GM18511 (cell line): Measurements from ENCODE around the gene KLHL25.
"Not testable (repeated sequence)": the region's sequence is repeated elsewhere in the genome, so short reads cannot be mapped to it uniquely, and the experiment has no call there.

Experiments
- ATAC-seq: cut with Tn5 transposase; IDR thresholded peaks from one replicate; pipeline ENCODE4 v1.9.1; 2021; ENCODE audit warnings: mild to moderate bottlenecking, moderate library complexity; ENCODE audit not compliant: unreplicated experiment

Gene KLHL25, protein sequence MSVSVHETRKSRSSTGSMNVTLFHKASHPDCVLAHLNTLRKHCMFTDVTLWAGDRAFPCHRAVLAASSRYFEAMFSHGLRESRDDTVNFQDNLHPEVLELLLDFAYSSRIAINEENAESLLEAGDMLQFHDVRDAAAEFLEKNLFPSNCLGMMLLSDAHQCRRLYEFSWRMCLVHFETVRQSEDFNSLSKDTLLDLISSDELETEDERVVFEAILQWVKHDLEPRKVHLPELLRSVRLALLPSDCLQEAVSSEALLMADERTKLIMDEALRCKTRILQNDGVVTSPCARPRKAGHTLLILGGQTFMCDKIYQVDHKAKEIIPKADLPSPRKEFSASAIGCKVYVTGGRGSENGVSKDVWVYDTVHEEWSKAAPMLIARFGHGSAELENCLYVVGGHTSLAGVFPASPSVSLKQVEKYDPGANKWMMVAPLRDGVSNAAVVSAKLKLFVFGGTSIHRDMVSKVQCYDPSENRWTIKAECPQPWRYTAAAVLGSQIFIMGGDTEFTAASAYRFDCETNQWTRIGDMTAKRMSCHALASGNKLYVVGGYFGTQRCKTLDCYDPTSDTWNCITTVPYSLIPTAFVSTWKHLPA

DNA sequence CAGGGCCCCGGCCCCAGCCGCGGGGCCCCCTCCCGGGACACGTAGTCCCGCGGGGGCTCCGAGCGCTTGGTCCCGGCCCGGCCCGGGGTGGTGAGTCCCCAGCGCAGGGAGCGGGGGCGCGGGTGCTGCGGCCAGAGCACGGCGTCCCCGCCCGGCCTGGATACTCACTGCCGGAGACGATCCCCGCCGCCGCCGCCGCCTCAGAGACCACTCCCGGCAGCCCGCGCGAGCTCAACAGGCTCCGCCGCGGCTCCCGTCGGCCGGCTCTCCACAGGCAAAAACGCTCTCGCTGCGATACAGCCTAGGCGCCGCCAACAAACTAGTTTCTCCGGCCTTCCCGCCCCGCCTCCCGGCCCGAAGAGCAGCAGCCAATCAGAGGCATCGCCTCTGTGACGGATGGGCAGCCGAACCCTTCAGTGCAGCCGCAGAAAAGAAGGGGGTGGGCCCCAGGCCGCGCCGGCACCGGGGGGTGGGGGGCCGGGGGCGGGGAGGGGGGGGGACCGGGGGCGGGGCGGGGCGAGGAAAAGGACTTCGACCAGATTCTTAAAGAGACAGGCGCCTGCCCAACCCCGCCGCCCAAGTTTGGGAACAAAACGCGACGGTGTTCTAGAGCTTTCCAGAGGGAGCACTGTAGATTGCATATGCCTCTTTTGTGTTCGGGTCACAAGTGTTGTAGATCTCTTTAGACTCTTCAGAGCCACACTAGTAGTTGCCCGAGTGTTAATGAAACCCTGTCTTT, at the start of gene KLHL25:
Gene KLHL25, minus strand, starts transcription at position 328 of the 739 bp plus-strand sequence. CDS start 25,115 bp downstream, outside the sequence.
- ATAC-seq = peak; percentile 98

DNA sequence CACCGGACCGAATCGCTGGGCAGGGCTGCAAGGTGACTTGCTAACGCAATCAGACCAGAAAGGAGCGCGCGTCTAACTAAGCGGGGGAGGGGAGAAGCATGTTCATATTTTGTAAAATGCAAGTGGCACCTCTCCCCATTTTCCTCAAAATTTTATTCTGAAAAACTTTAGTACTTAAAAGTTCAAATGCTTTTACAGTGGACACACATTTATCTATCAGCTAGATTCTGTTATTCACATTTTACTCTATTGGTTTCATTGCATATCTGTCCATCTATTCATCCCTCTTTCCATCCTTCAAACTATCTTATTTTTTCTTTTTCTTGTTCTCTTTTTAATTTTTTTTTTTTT, 46.1 kb upstream of the KLHL25 start:
- ATAC-seq = no peak

DNA sequence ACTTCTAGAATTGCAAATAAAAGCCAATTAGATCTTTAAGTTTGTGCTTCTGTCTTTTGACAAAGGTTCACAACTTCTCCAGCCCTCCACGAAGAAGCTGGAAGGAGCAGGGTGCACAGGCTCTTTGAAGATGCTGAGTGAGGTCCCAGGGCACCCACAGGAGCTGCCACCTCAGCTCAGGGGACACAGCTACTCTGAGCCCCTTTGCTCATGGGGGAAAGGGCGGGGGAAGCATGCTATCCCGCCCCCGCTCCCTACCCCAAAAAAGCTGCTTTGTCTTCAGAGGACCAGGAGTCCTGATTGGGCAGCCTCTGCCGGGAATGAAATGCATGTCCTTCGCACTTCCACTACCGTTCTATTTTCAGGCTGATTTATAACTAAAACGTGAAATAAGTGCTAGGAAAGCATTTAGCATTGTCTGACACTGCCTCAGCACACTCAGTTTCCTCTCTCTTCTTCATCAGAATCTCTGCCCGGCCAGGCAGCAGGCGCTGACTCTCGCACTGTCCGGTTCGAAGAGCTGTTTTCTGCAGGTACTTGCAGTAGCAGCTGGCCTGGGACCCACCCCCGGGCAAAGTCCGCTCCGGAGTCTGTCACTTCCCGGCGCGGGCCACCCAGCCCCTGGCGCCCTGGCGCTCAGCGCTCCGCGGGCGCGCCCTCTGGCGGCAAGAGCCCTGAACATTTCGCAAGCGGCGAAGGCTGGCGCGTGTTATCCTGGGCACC, 45.5 kb upstream of the KLHL25 start:
- ATAC-seq = peak; percentile 96

DNA sequence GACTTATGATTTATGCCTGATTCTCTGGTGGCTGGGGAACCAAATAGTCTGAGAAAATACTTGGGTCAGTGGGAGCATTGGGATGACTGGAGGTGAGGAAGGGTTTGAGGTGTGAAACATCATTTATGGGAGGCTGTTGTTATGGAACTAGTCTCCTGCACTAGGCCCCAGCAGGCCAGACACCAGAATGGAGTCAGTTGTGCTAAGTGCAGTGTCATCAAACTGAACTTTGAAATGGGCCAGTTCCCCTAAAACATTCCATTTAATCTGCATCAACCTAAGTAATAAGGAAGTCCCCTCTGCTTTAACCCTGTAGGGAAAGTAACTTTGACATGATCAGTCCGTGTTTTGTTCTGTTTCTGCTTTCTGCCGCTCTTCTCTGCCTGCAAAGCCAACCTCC, 44.9 kb upstream of the KLHL25 start:
- ATAC-seq = no peak

DNA sequence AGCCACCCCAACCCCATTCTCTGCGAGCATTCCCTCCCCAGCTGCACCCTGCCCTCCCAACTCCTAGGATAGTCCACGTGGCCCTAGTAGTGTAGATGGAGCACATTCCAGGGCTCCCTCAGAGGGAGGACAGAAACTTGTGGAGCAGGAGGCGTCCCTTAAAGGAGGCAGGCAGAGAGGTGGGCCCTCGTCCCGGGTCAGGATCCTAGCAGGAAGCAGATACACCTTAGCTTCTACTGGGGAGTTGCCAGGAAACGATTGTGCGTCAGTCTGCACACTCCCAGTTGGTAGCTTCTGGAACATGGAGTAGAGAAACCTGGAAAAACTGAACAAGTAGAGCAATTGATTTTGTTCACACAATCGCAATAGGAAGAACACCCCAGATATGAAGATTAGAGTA, 43.9 kb upstream of the KLHL25 start:
- ATAC-seq = no peak

DNA sequence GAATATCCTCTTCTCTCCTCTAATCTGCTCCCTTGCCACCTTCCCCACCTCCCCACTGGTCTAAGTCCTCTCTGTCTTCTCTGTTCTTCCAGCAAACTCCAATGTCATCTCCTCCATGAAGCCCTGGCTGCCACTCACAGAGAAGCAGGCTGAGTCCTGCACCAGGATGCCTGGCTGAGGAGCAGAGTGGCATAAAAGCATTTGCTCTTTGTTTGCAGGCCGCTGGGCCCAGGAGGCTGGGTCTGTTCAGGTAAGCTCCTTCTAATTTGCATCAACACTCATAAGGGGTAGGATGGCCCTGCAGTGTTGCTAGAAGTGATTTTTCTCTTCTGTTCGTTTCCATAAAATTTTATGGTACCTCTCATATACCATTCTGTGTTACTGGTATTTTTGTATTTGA, 43.2 kb upstream of the KLHL25 start:
- ATAC-seq = no peak

DNA sequence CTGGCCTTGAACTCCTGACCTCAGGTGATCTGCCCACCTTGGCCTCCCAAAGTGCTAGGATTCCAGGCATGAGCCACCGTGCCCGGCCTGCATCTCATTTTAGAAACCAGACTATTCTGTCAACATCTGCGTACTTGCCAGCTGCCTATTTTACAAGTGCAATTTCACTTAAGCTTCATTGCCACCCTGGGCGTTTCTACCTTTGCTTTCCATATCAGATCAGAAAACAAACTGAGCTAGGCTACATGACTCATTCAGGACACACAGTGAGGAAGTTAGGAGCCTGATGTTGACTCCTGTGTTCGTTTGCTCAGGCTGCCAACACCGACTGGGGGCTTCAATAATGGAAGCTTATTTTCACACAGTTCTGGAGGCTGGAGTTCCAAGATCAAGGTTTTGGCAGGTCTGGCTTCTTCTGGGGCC, 42.3 kb upstream of the KLHL25 start:
- no peak for ATAC-seq

DNA sequence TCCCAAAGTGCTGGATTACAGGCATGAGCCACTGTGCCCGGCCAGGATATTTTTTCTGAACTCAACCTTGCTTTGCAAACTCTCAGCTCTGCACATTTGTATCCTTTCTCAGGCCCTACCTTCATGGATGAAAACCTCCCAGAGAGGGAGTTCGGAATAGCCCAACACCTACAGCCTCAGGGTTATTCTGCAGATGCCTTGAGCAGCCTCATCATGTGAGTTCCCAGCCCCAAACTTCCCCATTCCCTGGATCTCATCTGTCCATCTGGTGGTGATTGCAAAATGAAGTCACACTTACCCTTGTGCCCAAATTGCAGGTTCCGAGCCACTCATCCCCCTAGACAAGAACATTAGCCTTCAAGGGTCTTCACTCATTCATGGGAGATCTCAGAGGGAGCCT, 39.9 kb upstream of the KLHL25 start:
- ATAC-seq = no peak

DNA sequence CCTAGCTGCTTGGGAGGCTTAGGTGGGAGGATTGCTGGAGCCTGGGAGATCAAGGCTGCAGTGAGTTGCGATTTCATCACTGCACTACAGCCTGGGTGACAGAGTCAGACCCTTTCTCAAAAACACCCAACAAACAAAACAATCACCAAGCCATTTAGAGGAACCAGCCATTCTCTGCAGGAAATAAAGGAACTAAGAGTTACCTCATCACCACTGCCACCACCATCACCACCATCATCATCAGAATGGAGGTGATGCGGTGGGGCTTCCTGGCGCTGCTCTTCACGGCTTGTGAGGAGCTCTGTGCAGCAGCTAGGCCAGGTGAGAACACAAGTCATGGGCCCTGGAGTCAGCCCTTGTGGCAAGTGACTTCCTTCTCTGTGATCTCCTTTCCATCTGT, 37.7 kb upstream of the KLHL25 start:
- no peak for ATAC-seq

DNA sequence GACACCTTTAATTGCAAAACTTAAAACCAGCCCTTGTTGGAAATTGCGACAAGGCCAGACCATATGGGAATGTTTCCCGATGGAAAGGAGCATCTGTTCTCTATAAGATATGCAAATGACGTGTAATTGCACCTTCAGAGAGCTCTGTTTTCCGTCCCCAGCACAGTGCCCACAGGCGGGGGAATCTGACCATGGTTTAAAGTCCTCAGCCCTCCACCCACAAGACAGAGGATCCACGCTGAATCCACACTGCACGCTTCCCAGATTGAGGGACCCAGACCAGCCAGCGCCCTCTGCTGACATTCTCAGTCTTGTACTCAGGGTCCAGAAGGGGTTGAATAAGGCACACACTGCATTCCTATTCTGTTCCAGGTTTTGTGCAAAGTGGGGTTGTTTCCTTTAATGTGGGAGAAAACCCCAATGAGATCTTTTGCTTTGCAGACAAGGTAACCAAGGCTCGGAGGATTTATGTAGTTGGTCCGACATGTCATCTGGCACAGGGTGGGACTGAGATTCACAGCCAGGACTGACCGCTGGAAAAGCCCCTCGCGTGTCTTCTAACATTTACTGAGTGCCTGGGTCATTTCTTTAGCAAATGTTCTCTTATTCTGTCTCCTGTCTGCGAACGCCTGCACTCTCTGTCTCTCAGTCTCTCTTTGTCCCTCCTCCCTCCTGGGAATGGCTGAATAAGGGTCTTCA, 36.8 kb upstream of the KLHL25 start:
- ATAC-seq = no peak

DNA sequence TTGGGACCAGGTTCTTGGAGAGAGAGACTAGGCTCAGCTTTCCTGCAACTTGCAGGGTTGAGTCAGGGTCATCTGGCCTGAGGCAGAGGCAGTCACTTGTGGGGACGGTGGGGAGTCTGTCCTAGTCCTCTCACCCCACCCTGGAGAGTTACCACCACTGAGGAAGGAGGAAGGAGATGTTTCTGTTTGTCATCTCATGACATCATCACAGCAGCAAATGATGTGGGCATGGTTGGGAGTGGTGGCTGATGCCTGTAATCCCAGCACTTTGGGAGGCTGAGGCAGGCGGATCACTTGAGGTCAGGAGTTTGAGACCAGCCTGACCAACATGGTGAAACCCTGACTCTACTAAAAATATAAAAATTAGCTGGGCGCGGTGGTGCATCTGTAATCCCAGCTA, 35.0 kb upstream of the KLHL25 start:
- ATAC-seq = not testable (repeated sequence)

DNA sequence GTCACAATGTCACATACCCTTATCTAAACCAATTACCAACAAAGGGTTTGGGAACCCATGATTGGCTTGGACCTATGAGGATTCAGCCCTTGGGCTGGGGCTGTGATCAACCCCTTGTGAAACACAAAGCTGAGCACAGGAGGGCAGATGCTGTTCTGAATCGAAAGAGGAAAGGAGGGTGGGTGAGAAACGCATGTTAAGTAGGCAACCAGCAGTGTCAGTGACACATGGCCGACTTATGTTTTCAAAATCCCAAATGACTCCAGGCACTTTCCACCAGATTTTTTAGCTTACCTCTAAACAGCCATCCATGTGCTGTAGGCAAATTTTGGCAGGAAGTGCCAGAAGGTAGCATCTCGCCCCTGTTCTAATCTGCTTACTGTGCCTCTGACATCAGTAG, 34.1 kb upstream of the KLHL25 start:
- ATAC-seq = peak; percentile 61

DNA sequence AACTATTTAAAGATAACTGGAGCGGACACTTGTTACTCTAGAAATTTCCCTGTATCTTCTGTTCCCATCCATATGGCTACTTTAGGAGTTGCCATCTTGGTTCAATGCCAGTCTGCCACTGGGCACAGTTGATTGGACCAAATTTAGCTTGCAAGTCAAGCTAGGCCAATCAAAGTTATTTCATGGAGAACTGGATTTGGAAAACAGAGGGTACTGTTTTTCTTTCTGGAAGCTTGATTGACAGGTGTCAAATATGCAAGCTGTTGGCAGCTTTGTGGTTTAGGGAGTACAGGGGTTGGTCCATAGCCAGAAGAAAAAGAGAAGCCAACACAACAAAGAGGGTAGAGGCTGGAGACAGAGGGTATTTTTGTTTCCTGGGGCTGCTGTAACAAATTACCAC, 33.4 kb upstream of the KLHL25 start:
- ATAC-seq = no peak

DNA sequence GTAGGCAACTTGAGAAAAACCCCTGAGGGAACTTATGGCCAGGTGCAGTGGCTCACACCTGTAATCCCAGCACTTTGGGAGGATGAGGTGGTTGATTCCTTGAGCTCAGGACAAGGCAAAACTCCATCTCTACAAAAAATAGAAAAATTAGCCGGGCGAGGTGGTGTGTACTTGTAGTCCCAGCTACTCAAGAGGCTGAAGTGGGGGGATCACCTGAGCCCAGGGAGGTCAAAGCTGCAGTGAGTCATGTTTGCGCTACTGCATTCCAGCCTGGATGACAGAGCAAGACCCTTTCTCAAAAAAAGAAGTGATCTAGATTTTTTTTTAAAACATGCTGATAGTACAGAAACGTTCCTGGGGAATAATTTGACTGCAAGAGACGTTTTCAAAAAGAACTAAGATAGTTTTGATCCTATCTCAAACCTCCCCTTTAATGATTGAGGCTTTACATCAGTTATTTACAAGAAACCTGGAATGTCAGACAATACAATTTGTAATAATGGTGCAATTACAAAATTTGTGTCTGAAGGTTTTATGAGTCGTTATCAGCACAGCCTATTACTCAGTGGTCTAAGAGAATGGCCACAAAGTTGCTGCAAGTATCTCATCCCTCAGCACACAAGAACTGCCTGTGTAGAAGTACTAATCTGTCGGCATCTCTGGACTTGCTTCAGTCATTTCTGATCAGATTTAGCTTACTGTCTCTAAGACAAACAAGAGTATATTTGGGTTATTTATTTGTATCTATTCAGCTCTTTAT, 32.2 kb upstream of the KLHL25 start:
- no peak for ATAC-seq

DNA sequence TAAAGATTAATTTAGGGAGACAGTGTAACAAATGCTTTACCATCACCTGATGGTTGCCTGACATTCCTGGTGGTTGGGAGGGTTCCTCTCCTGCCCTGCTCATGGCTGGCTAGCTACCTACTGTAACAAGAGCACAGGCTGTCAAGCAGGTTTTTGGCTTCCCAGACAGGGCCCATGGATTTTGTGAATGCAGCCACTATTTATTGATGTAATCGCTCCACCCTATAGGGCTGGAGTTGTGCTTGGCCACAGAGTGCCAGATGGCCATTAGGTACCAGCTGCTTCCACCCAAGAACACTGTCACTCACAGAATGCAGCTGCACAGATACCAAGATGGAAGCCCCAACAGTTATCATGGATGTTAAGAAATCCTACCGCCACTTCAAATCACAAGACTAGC, 31.0 kb upstream of the KLHL25 start:
- ATAC-seq = no peak

DNA sequence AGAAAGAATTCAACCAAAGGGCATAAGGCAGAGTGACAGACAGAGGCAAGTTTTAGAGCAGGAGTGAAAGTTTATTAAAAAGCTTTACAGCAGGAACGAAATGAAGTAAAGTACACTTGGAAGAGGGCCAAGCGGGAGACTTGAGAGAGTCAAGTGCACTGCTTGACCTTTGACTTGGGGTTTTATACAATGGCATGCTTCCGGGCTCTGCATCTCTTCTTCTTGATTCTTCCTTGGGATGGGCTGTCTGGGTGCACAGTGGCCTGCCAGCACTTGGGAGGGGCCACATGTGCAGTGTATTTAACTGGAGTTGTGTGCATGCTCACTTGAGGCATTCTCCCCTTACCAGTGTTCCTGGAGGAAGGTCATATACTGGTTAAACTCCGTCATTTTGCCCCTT, 30.4 kb upstream of the KLHL25 start:
- ATAC-seq = no peak

DNA sequence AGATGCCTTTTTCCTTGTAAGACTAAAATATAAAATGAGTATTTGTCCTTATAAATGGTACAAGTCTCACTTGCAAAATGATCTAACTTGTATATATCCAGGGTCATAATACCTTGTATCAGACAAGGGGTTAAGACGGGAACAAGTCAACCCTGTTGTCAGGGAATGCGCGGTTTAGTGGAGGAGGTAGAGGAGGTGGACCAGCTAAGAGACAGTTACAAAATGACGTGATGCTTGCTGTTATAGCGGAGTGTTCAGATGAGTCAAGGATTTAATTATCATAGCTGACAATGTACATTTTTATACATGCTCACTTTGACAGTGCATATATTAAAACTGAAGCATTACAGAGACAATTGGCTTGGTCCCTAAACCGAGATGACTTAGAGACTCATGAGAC, 26.8 kb upstream of the KLHL25 start:
- ATAC-seq = no peak

DNA sequence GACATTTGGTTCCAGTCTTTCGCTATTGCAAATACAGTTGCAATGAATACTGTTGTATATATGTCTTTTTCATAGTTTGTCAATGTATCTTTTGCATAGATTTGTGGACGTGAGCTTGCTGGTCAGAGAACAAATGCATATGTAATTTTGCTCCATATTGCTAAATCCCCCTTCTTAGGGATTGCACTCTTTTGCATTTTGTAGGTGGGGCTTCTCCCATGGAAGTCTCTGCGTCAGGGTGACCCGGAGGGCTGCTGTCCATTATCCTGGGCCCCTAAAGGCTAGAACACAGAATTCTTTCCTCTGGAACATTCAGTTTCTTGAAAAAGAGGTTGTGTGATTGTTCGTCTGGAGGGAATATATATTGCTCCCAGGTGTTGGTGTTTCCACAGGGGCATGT, 25.2 kb upstream of the KLHL25 start:
- no peak for ATAC-seq

DNA sequence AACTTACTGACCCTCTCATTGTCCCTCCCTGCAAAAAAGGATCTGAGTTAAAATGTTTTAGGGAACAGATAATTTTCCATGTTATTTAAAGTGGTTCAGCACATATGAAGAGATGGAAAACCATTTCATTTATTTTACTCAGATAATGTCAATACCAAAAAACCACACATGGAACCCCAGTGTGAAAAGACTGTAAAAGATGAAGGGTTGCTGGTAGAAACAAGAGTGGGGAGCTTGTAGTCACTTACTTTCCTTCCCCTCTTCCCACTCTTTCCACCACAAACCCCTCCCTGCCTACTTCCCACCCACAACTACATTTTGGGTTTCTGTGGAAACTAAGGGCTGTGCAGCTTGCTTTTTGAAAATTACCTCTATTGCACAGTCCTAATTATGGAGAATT, 18.5 kb upstream of the KLHL25 start:
- ATAC-seq = no peak

DNA sequence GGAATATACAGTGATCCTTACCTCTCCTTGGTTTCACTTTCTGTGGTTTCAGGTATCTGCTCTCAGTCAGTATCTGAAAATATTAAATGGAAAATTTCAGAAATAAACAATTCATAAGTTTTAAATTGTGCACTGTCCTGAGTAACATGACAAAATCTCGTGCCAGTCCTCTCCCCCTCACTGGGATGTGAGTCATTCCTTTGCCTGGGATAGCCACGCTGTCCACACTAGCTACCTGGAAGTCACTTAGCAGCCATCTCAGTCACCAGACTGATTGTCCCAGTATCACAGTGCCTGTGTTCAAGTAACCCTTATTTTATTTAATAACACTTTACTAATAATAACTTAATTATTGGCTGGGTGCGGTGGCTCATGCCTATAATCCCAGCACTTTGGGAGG, 15.3 kb upstream of the KLHL25 start:
- ATAC-seq = no peak
